ENCODE measurements around the gene AADAT.
"Not testable (repeated sequence)": the region's sequence is repeated elsewhere in the genome, so short reads cannot be mapped to it uniquely, and the experiment has no call there.

Gene AADAT

DNA sequence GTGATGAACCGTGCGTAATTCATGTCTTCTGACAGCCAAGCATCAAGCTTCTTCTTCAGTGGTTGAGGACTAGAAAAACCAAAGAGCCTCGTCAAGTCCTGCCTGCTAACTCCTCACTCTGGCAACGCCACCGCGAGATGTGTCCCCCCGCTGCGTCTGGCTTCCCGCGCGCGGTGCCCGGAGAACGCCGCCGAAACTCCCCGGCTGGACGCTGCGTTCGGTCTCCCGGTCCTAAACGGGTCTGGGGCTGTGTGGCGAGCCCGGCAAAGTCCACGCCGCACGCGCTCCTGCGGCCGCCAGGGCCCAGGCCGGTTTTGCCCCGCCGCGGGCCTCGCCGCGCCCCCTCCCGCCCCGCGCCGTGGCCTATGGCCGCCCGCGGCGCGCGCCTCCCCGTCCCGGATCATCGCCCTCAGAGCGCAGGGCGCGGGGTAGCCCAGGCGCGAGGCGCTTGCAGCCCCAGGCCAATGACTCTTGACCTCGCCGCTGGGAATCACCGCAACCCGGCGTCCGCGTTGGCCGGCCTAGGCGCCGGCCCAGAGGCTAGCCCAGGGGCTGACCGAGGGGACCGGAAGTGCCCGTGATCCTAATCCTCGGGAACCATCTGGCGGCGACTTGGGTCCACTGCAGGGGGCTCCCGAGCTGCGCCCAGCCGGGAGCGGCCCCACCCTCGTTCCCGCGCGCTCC is at the start of gene AADAT:
TSS of gene AADAT (minus strand) at position 289 of the 684 bp plus-strand sequence. CDS start at position 23, 266 bp downstream.
- no peak for DNase-seq

GRCh38 chr4:170138580-170139194 is 48.9 kb upstream of the AADAT start:
- DNase-seq, result peak; percentile 62

GRCh38 chr4:170137927-170138326 is 48.2 kb upstream of the AADAT start:
- no peak for DNase-seq

DNA sequence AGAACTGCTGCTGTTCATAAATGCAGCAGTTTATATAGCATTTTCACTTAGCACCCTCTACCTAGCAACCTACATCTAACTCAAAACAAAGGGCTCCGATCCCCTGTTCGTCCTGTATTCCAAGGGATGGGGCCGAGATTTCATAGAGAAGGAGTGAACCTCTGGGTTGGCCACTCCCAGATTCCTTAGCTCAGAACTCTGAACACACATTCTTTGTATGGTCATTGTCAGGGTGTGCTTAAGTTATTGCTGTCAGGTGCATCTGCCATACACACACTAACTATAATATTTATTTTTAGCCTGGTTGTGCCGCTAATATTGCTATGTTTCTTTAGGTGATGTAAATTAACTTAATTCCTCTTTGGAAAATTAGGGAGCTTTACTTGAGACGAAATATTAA is 47.7 kb upstream of the AADAT start:
- DNase-seq, result no peak

- no peak for DNase-seq
Measured at GRCh38 chr4:170134821-170135220, 45.1 kb upstream of the AADAT start.

GRCh38 chr4:170128219-170128804 is 38.6 kb upstream of the AADAT start:
- DNase-seq, result no peak

DNA sequence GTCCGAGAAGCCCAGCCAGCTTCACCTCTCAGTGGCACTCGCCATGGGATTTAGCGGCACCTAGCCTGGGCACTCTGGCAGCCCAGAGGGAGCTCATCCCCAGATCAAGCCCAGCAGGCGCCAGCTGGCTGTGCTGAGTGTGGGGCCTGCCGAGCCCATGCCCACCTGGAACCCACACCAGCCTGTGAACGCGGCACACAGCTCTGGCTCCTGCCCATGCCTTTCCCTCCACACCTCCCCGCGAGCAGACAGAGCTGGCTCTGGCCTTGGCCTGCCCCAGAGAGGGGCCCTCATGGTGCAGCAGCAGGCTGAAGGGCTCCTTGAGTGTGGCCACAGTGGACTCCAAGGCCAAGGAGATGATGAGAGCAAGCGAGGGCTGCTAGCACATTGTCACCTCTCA is 38.0 kb upstream of the AADAT start:
- no peak for DNase-seq

DNA sequence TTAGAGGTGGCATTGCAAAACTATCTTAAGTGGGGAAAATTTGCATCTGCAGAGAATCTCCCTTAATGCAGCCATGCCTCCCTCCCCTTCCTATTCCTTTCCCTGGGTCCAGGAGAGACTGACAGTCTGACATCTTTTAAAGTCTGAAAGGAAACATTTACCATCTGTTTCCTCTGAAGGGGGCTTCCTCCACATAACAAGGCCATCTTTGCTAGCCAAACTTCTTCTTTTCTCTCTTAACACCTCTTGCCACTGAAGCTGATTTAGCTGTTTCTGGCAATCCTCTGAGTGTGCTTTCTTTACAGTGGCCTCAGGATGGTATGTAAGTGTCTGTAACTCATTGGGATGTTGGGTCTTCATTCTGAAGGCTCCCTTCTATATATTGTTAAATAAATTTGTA is 34.6 kb upstream of the AADAT start:
- DNase-seq, result no peak

DNA sequence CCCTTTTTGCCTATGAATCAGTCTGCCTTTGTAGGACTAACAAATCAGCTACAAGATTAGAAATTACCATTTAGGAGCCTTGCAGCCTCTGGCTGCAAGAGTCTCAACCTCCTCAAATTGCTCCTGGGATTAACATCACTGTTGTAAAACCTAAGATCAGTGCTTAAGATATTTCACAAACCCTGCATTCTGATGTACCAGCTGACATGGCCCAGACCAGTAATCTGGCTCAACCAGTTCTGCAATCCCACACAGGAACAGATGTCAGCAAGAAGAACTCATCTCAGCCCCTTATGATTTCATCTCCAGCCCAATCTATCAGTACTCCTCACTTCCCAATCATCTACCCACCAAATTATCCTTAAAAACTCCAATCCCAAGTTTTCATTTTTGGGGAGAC is 32.5 kb upstream of the AADAT start:
- no peak for DNase-seq

DNA sequence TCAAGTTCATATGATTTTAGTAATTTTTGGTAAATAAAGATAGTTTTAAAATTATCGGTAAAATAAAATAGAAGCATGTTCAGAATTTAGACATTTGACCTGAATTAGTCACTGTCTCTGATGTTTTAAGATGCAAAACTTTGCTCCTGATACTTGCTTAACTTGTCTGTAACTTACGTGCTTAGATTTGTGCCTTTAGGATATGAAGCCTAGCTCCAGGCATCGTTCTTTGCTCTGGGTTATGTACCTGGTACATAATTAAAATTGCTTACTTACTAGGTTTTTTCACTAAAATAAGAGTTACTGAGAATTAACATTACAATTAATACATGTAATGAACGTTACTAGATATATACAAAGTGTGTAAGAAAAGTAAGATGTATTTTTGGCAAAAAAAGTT is 24.9 kb upstream of the AADAT start:
- no peak for DNase-seq

- DNase-seq, result not testable (repeated sequence)
Measured at GRCh38 chr4:170114183-170114582, 24.4 kb upstream of the AADAT start.

DNA sequence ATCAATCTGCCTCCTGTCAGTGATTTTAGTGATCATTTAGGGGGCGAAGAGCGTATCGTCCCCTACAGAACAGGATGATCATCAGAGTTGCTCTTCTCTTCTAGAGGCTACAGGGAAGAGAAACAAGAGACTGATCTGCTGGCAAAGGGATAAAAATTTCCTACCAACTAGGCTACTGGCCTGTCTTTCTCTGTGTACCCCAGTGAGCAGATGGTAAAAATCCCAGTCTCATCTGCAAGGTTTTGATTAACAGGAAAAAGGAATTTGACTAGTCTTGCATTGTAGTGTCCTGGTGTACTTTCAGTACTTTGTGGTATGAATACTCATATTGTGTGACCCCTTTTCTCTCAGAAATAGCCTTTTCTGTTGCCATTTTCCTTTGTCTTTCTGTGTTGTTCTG is 21.8 kb upstream of the AADAT start:
- DNase-seq, result no peak

DNA sequence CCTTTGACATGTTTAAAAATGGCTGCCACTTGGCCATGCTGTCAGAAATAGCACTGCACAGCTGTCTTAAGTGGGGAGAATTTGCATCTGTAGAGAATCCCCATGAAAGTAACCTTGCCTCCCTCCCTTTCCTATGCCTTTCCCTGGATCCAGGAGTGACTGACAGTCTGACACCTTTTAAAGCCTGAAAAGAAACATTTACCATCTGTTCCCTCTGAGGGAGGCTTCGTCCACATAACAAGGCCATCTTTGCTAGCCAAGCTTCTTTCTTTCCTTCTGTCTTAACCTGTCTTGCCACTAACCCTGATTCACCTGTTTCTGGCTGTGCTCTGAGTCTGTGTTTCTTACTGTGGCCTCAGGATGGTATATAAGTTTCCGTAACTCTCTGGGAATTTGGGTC is 21.3 kb upstream of the AADAT start:
- no peak for DNase-seq

- DNase-seq, result no peak
Measured at GRCh38 chr4:170110285-170110672, 20.5 kb upstream of the AADAT start.

GRCh38 chr4:170109586-170110284 is 20.0 kb upstream of the AADAT start:
- DNase-seq, result no peak

- DNase-seq, result no peak
Measured at GRCh38 chr4:170106900-170107299, 17.1 kb upstream of the AADAT start.

GRCh38 chr4:170102426-170102825 is 12.7 kb upstream of the AADAT start:
- DNase-seq, result no peak

- not testable (repeated sequence) for DNase-seq
Measured at GRCh38 chr4:170098171-170098570, 8.4 kb upstream of the AADAT start.

DNA sequence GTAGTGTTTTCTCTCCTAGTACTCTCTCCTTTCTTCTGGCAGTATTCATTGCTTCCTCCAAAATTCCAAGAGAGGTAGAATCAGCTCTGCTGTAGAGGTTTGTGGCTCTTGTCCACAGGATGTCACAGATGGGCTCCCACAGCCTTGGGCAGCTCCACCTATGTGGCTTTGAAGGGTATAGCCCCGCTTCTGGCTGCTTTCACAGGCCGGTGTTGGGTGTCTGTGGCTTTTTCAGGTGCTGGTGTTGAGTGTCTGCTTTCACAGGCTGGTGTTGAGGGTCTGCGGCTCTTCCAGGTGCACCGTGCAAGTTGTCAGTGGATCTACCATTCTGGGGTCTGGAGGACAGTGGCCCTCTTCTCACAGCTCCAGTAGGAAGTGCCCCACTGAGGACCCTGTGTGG is 7.9 kb upstream of the AADAT start:
- DNase-seq, result no peak

DNA sequence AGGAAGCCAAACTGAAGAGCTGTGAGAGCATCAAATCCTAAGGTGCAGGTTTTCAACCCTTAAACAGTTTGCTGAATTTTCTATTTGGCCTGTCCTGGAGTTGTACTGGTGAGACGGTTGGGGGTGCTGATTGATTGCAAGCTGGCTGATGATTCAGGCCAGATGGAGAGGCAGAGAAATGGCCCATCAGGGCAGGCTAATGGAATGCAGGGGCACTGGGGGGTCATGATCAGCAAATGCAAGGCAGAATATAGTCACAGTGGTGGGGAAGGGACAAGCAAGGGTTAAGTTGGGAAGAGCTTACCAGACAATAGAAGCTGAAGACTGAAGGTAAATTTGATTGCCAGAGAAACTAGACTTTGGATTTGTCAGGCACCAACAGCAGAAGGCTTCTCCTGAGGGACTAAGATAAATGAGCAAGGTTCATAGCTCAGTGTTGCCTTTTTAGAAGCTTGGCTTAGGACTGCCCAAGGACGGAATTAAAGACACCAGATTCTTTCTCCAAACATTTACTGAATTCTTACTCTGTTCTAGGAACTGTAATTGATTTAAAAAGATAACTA is 4.3 kb upstream of the AADAT start:
- no peak for DNase-seq

GRCh38 chr4:170091069-170091696 is 1.4 kb upstream of the AADAT start:
- DNase-seq, result no peak

DNA sequence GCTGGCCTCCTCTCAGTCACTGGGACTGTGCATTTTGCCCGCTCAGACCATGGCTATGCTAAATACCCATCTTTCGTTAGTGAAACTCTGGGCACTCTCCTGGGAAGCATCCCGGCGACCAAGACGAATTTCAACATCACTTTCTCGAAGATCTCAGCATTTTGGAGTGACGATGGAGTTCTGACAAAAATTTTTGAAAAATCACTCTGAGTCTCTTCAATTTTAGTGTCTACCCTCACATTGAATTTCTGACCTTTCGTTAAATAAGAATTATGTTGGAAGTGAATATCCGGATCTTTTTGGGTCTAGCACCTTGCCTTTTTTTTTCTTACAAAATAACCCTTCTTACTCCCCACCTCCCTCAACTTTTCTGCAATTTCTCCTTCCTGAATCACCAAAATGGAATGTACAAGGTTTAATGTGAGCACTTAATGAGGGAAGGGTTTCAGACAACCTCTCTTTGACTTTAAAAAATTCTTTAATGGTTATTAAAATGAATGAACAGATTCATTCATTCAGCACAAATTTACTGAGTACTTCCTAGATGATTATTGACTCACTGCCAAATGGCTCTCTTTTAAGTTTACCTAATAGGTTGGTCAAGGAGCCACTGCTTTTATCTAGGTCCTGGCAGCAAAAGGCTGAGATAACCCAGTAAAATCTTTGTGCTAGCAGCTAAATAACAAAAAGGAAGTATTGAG is 746 bp upstream of the AADAT start:
- DNase-seq, result no peak
